IPS DF 6.9 (cell line): ENCODE data around the gene IL11.
"Not testable (repeated sequence)": the region's sequence is repeated elsewhere in the genome, so short reads cannot be mapped to it uniquely, and the experiment has no call there.

Experiments
- DNase-seq: peaks from one replicate; pipeline ENCODE4 v3.0.0-alpha.2; 2013; ENCODE audit warnings: low read depth, low spot score
- H3K27ac ChIP-seq: one replicate; pipeline ENCODE4 v1.5.1; 2013; ENCODE audit warnings: low read length, control low read depth
- H3K27me3 ChIP-seq: 2 replicates; pipeline ENCODE4 v1.6.1; 2013; ENCODE audit warnings: mild to moderate bottlenecking, low read length; ENCODE audit not compliant: control insufficient read depth, insufficient read depth
- H3K36me3 ChIP-seq: 2 replicates; pipeline ENCODE4 v1.6.1; 2013; ENCODE audit warnings: low read length; ENCODE audit not compliant: control insufficient read depth, insufficient read depth
- H3K4me1 ChIP-seq: 2 replicates; pipeline ENCODE4 v1.6.1; 2013; ENCODE audit warnings: low read length; ENCODE audit not compliant: control insufficient read depth, insufficient read depth
- H3K4me3 ChIP-seq: 2 replicates; pipeline ENCODE4 v1.5.1; 2013; ENCODE audit warnings: mild to moderate bottlenecking, low read length
- H3K9me3 ChIP-seq: 2 replicates; pipeline ENCODE4 v1.6.1; 2013; ENCODE audit warnings: low read length, inconsistent platforms; ENCODE audit not compliant: control insufficient read depth, insufficient read depth
- WGBS: extraction: QIAGEN DNeasy Blood & Tissue Kit; methylation state at CpG from one replicate; pipeline ENCODE4 v1.1.7; 2013; ENCODE audit warnings: mixed read lengths, missing lambda C conversion rate; ENCODE audit not compliant: insufficient read length, insufficient coverage; 5-methylcytosine and 5-hydroxymethylcytosine counted together

Gene IL11

GRCh38 chr19:55370305-55370988 is at the start of gene IL11:
Gene IL11 (minus strand): TSS chr19:55370463. CDS start chr19:55370310, 153 bp downstream.
- DNase-seq = no peak
- no CpG with 5 or more reads among the region's 32 CpGs for WGBS
- Histone ChIP-seq H3K9me3 (no peaks in the 10 kb centered on the region), H3K4me3 (peak within 1 kb of the TSS; percentile 46; the same call in 1 of the 2 replicates), H3K27me3 (peaks cover 14% of the 10 kb centered on the region; the same call in 1 of the 2 replicates), H3K4me1 (peaks cover 10% of the 10 kb centered on the region), H3K27ac (no peak within 1 kb of the TSS), H3K36me3 (no peaks in the 10 kb centered on the region)

GRCh38 chr19:55419624-55420236 is 49.5 kb upstream of the IL11 start:
- Histone ChIP-seq H3K4me1 (no peaks in the 10 kb centered on the region; the same call in 1 of the 2 replicates), H3K4me3 (no peak overlapping the region), H3K27me3 (no peaks in the 10 kb centered on the region), H3K36me3 (no peaks in the 10 kb centered on the region), H3K27ac (no peak overlapping the region), H3K9me3 (no peaks in the 10 kb centered on the region)
- no peak for DNase-seq
- no CpG with 5 or more reads among the region's 5 CpGs for WGBS

GRCh38 chr19:55419103-55419502 is 48.8 kb upstream of the IL11 start:
- no CpG with 5 or more reads among the region's 5 CpGs for WGBS

GRCh38 chr19:55418185-55418584 is 47.9 kb upstream of the IL11 start:
- Histone ChIP-seq H3K4me1 (no peaks in the 10 kb centered on the region), H3K9me3 (no peaks in the 10 kb centered on the region), H3K27ac (no peak overlapping the region), H3K4me3 (no peak overlapping the region), H3K36me3 (no peaks in the 10 kb centered on the region), H3K27me3 (no peaks in the 10 kb centered on the region)
- no peak for DNase-seq
- WGBS = no CpG with 5 or more reads among the region's 7 CpGs

More at GRCh38 chr19:55419103-55419502, 48.8 kb upstream of the IL11 start:
- Histone ChIP-seq H3K27ac (no peak overlapping the region), H3K9me3 (no peaks in the 10 kb centered on the region), H3K36me3 (no peaks in the 10 kb centered on the region), H3K4me1 (no peaks in the 10 kb centered on the region; the same call in 1 of the 2 replicates), H3K4me3 (no peak overlapping the region), H3K27me3 (no peaks in the 10 kb centered on the region)
- DNase-seq = no peak

- Histone ChIP-seq H3K36me3 (peaks cover 2% of the 10 kb centered on the region; the same call in 1 of the 2 replicates), H3K27me3 (no peaks in the 10 kb centered on the region), H3K4me1 (peaks cover 7% of the 10 kb centered on the region; the same call in 1 of the 2 replicates), H3K27ac (no peak overlapping the region), H3K4me3 (no peak overlapping the region), H3K9me3 (no peaks in the 10 kb centered on the region)
- no CpG with 5 or more reads among the region's 2 CpGs for WGBS
- DNase-seq = no peak
Observed at GRCh38 chr19:55410168-55410567, 39.9 kb upstream of the IL11 start.

- H3K9me3 ChIP-seq, H3K4me3 ChIP-seq, H3K4me1 ChIP-seq, H3K27ac ChIP-seq, DNase-seq, H3K27me3 ChIP-seq, H3K36me3 ChIP-seq: not testable (repeated sequence)
- WGBS = no CpG with 5 or more reads among the region's 8 CpGs
Observed at GRCh38 chr19:55409179-55409578, 38.9 kb upstream of the IL11 start.

- no peak overlapping the region for H3K27ac ChIP-seq
- WGBS = no CpG with 5 or more reads among the region's 9 CpGs
- H3K4me3 ChIP-seq = no peak overlapping the region
- no peaks in the 10 kb centered on the region for H3K27me3 ChIP-seq
- no peak for DNase-seq
- H3K9me3 ChIP-seq = no peaks in the 10 kb centered on the region
- peaks cover 12% of the 10 kb centered on the region; the same call in 1 of the 2 replicates for H3K36me3 ChIP-seq
- H3K4me1 ChIP-seq = peaks cover 7% of the 10 kb centered on the region; the same call in 1 of the 2 replicates
Observed at GRCh38 chr19:55408533-55408872, 38.2 kb upstream of the IL11 start.

GRCh38 chr19:55407800-55408532 is 37.7 kb upstream of the IL11 start:
- no peak overlapping the region for H3K27ac ChIP-seq
- WGBS = no CpG with 5 or more reads among the region's 72 CpGs
- peaks cover 12% of the 10 kb centered on the region for H3K36me3 ChIP-seq
- H3K9me3 ChIP-seq = no peaks in the 10 kb centered on the region
- H3K4me1 ChIP-seq = peaks cover 7% of the 10 kb centered on the region; the same call in 1 of the 2 replicates
- H3K27me3 ChIP-seq = no peaks in the 10 kb centered on the region
- H3K4me3 ChIP-seq = peak overlapping the region; percentile 85; the same call in 1 of the 2 replicates
- peak; percentile 97 for DNase-seq

- not testable (repeated sequence) for H3K9me3 ChIP-seq, H3K4me1 ChIP-seq, H3K27me3 ChIP-seq, H3K27ac ChIP-seq, DNase-seq
- Histone ChIP-seq H3K4me3 (peak within 1 kb of the TSS; percentile 85), H3K36me3 (peaks cover 17% of the 10 kb centered on the region)
- WGBS = no CpG with 5 or more reads among the region's 36 CpGs
Observed at GRCh38 chr19:55407550-55407799, 37.2 kb upstream of the IL11 start, which contains the start of gene UBE2S. Gene UBE2S (minus strand): TSS chr19:55407788. CDS start chr19:55407589, 199 bp downstream.

- Histone ChIP-seq H3K4me1 (peaks cover 9% of the 10 kb centered on the region; the same call in 1 of the 2 replicates), H3K4me3 (peak overlapping the region; percentile 85), H3K36me3 (peaks cover 22% of the 10 kb centered on the region), H3K9me3 (no peaks in the 10 kb centered on the region), H3K27me3 (no peaks in the 10 kb centered on the region), H3K27ac (no peak overlapping the region)
- no peak for DNase-seq
- WGBS = no CpG with 5 or more reads among the region's 35 CpGs
Observed at GRCh38 chr19:55406826-55407549, 36.7 kb upstream of the IL11 start.
